NCI-H2081 treated with DMSO at 0.1 percent for 48 hours (cell line): ENCODE data around the gene ATG4C.
A peak's percentile ranks its signal among the peaks of the same experiment; 100 is the strongest.

Experiments used
- DNase-seq: peaks from one replicate; lab custom pipeline; 2025; lab: John Stamatoyannopoulos, UW

ATG4C gene

GRCh38 chr1:62840555-62840954 is 56.6 kb downstream of the ATG4C start:
- DNase-seq, result no peak

GRCh38 chr1:62841587-62842169 is 57.7 kb downstream of the ATG4C start:
- peak; percentile 34 for DNase-seq

GRCh38 chr1:62844030-62844429 is 60.1 kb downstream of the ATG4C start:
- DNase-seq, result no peak

- no peak for DNase-seq
These were observed 65.1 kb downstream of the ATG4C start for GRCh38 chr1:62849031-62849430.

- no peak for DNase-seq
These were observed 68.3 kb downstream of the ATG4C start for GRCh38 chr1:62852253-62852652.

- DNase-seq, result no peak
These were observed 73.0 kb downstream of the ATG4C start for GRCh38 chr1:62856960-62857359.

- no peak for DNase-seq
These were observed 85.4 kb downstream of the ATG4C start for GRCh38 chr1:62869217-62869754.

- DNase-seq, result no peak
These were observed 86.2 kb downstream of the ATG4C start for GRCh38 chr1:62870148-62870547.

- no peak for DNase-seq
These were observed 91.7 kb downstream of the ATG4C start for GRCh38 chr1:62875676-62876075.

GRCh38 chr1:62876535-62876934 is 92.6 kb downstream of the ATG4C start:
- DNase-seq, result no peak

GRCh38 chr1:62877579-62877978 is 93.6 kb downstream of the ATG4C start:
- DNase-seq, result no peak

- DNase-seq, result no peak
These were observed 96.0 kb downstream of the ATG4C start for GRCh38 chr1:62879962-62880361.

- DNase-seq, result peak; percentile 41
These were observed 98.5 kb downstream of the ATG4C start for GRCh38 chr1:62882201-62883104.

- no peak for DNase-seq
These were observed 100.3 kb downstream of the ATG4C start for GRCh38 chr1:62884156-62884740.

- DNase-seq, result no peak
These were observed 104.0 kb downstream of the ATG4C start for GRCh38 chr1:62887799-62888507.

- DNase-seq, result no peak
These were observed 108.1 kb downstream of the ATG4C start for GRCh38 chr1:62891956-62892562.

GRCh38 chr1:62897788-62898187 is 113.9 kb downstream of the ATG4C start:
- DNase-seq, result no peak

GRCh38 chr1:62900566-62900965 is 116.6 kb downstream of the ATG4C start:
- no peak for DNase-seq

- DNase-seq, result no peak
These were observed 117.7 kb downstream of the ATG4C start for GRCh38 chr1:62901650-62902049.

GRCh38 chr1:62903522-62903921 is 119.6 kb downstream of the ATG4C start:
- DNase-seq, result no peak

- no peak for DNase-seq
These were observed 120.3 kb downstream of the ATG4C start for GRCh38 chr1:62903982-62904855.
